HepG2 (cell line): Measurements from ENCODE around the gene TMEM41A.

ENCODE experiments used
- HNRNPUL1 ChIP-seq: fragments of 200-400 bp; formaldehyde crosslinking; IDR thresholded peaks from 2 replicates; pipeline ENCODE4 v1.6.1; 2017; ENCODE audit warnings: low read depth, mild to moderate bottlenecking, low read length, moderate library complexity
- HOXA9 ChIP-seq: sonication (generic); formaldehyde crosslinking; IDR thresholded peaks from 2 replicates; pipeline ENCODE4 v1.8.1; 2022; ENCODE audit warnings: missing genetic modification reagents, mild to moderate bottlenecking, moderate library complexity, borderline replicate concordance
- RAD21 ChIP-seq: fragments of 450-650 bp; formaldehyde crosslinking; IDR thresholded peaks from 2 replicates; pipeline ENCODE4 v1.5.0; 2020; ENCODE audit warnings: mild to moderate bottlenecking
- ZNF317 ChIP-seq: sonication (generic); formaldehyde crosslinking; IDR thresholded peaks from 2 replicates; pipeline ENCODE4 v1.5.0; 2020; ENCODE audit warnings: mild to moderate bottlenecking, missing genetic modification reagents
- ZZZ3 ChIP-seq: sonication (generic); formaldehyde crosslinking; IDR thresholded peaks from 2 replicates; pipeline ENCODE4 v1.4.0; 2020; ENCODE audit warnings: missing genetic modification reagents, mild to moderate bottlenecking, borderline replicate concordance
- TF ChIP-seq, protein P1 (sequence below): sonication (generic); formaldehyde crosslinking; IDR thresholded peaks from 2 replicates; pipeline ENCODE4 v1.5.0; 2020; ENCODE audit warnings: mild to moderate bottlenecking, missing genetic modification reagents, moderate library complexity
- TF ChIP-seq, protein P2 (sequence below): sonication (generic); formaldehyde crosslinking; IDR thresholded peaks from 2 replicates; pipeline ENCODE4 v1.8.1; 2022; ENCODE audit warnings: mild to moderate bottlenecking, missing genetic modification reagents

DNA sequence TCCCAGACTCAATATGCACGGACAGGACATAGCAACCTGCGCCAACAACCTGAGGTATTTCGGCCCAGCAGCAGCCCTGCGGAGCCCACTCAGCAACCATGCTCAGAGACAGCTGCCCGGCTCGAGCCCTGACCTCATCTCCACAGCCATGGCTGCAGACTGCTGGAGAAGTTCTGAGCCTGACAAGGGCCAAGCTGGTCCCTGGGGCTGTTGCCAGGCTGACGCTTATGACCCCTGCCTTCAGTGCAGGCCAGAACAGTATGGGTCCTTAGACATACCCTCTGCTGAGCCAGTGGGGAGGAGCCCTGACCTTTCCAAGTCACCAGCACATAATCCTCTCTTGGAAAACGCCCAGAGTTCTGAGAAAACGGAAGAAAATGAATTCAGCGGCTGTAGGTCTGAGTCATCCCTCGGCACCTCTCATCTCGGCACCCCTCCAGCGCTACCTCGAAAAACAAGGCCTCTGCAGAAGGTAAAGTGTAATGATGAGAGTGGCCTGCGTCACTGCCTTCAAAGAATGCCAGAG is 25.5 kb downstream of the TMEM41A start:
- TF ChIP-seq, protein P1, sequence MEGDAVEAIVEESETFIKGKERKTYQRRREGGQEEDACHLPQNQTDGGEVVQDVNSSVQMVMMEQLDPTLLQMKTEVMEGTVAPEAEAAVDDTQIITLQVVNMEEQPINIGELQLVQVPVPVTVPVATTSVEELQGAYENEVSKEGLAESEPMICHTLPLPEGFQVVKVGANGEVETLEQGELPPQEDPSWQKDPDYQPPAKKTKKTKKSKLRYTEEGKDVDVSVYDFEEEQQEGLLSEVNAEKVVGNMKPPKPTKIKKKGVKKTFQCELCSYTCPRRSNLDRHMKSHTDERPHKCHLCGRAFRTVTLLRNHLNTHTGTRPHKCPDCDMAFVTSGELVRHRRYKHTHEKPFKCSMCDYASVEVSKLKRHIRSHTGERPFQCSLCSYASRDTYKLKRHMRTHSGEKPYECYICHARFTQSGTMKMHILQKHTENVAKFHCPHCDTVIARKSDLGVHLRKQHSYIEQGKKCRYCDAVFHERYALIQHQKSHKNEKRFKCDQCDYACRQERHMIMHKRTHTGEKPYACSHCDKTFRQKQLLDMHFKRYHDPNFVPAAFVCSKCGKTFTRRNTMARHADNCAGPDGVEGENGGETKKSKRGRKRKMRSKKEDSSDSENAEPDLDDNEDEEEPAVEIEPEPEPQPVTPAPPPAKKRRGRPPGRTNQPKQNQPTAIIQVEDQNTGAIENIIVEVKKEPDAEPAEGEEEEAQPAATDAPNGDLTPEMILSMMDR (CRISPR knock-in tag) = no peak
- no peak for TF ChIP-seq ZZZ3
- TF ChIP-seq HNRNPUL1 = no peak
- TF ChIP-seq ZNF317 (CRISPR knock-in tag) = no peak
- TF ChIP-seq, protein P2, sequence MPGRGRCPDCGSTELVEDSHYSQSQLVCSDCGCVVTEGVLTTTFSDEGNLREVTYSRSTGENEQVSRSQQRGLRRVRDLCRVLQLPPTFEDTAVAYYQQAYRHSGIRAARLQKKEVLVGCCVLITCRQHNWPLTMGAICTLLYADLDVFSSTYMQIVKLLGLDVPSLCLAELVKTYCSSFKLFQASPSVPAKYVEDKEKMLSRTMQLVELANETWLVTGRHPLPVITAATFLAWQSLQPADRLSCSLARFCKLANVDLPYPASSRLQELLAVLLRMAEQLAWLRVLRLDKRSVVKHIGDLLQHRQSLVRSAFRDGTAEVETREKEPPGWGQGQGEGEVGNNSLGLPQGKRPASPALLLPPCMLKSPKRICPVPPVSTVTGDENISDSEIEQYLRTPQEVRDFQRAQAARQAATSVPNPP (CRISPR knock-in tag) = no peak
- TF ChIP-seq HOXA9 (CRISPR knock-in tag) = no peak
- no peak for TF ChIP-seq RAD21
